HFF-Myc (cell line): Measurements from ENCODE around the gene POLR3GL.

Experiments used
- DNase-seq: peaks from one replicate; pipeline ENCODE4 v3.0.0-alpha.2; 2011; ENCODE audit warnings: low read depth; ENCODE audit errors: extremely low read depth
- H3K4me3 ChIP-seq: replicated peaks from 2 replicates; pipeline ENCODE4 v1.5.1; 2011; ENCODE audit warnings: low read depth, mild to moderate bottlenecking, control low read depth, low read length
- CTCF ChIP-seq: IDR thresholded peaks from 2 replicates; pipeline ENCODE4 v1.5.1; 2012; ENCODE audit warnings: mild to moderate bottlenecking, low read depth, low read length, control low read depth; ENCODE audit errors: missing control alignments

POLR3GL gene

DNA sequence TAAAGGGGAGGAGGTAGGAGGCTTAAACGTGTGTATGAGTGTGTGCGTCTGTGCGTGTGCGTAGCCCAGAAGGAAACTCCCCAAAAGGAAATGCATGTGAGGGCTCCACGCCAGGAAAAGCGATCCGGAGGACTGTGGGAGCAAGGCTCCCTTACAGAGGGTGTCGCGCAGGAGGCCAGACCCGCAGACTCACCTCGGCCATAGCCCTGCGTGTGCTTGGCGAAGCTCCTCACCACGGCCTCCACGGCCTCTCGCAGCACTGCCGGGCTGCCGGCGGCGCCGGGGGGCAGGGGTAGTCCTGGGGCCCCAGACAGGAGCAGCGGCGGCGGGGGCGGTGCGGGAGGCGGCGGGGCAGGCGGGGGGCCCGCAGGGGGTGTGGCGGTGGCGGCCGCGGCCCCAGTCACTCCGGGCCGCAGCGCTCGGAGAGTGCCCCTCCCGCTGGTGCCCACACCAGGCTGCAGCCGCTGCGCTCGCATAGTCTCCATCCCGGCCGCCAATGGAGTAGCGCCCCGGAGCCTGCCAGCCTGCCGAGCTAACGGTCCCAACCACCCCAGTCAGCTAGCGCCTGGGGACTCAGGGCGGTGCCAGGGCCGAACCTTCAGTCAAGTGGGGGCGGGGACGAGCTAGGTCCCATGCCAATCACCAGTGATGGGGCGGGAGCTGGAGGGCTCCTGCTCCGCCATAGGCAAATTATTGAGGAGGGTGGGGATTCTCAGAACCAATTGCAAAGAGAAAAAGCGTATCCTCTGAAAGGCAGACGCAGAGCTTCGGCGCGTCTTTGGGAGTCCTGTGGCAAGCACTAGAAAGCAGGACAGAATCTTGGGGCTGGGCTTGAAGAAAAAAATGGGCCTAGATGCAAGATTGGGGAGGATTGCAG lies 6.8 kb upstream of the POLR3GL start, which contains the start of gene LIX1L:
TSS of gene LIX1L (minus strand) at position 575 of the 877 bp plus-strand sequence. CDS start at position 485, 90 bp downstream.
- H3K4me3 ChIP-seq = peak within 1 kb of the TSS; percentile 56
- DNase-seq = peak; percentile 92
- TF ChIP-seq CTCF = no peak

GRCh38 chr1:145958734-145959133 lies 5.8 kb upstream of the POLR3GL start:
- no peak for DNase-seq
- H3K4me3 ChIP-seq = no peak overlapping the region
- no peak for TF ChIP-seq CTCF

DNA sequence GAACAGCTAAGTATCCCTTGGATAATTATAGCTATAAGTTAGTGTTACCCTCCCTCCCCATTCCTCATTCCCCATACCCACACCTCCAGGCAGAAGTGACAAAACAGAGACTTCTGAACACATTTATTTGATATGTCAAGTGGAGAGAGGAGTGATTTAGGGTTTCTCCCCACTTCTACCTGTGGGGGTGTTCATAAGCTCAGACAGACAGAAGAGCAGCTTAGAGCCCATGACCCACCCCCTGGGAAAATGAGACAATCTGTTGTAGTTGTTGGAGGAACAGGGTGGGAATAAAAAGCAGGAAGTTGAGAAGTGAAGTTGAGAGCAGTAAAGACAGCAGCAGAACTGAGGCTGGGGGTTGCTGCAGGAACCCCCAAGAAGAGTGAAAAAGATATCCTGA lies 5.2 kb upstream of the POLR3GL start:
- no peak for DNase-seq
- no peak overlapping the region for H3K4me3 ChIP-seq
- no peak for TF ChIP-seq CTCF

DNA sequence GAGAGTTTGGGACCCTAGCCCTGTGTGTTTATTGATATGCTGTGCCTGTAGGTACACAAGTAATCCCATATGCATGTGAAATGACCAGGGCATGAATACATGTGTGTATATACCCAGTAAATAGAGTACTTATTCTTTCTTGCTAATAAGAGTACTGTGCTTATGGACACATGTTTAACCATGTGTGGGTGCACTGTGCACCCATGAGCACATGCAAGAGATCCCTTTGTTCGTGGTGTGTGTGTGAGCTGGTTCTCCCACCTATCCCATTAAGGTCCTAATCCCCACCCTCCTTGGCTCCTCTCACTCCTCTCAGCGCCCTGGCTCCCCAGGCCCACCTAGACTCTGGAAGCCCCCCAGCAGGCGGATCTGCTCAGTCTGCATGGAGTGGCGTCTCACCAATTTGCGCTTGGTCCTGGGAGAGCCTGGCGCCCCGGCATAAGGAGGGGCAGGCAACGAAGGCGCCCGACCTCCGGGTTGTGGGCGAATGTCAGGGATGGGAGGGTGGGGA lies 4.5 kb upstream of the POLR3GL start:
- peak overlapping the region; percentile 80 for H3K4me3 ChIP-seq

GRCh38 chr1:145960468-145961108 lies 3.9 kb upstream of the POLR3GL start:
- DNase-seq = no peak
- peak overlapping the region; percentile 80 for H3K4me3 ChIP-seq
- peak; percentile 4 for TF ChIP-seq CTCF

More for the DNA sequence above, 4.5 kb upstream of the POLR3GL start:
- no peak for TF ChIP-seq CTCF
- no peak for DNase-seq

GRCh38 chr1:145961109-145961424 lies 3.4 kb upstream of the POLR3GL start:
- no peak for DNase-seq
- H3K4me3 ChIP-seq = peak overlapping the region; percentile 80
- no peak for TF ChIP-seq CTCF
